ENCODE data around the gene WFDC1. TPM values are rescaled to one million over a fixed set of nuclear protein-coding genes. Genes with fewer than 3 reads are reported as not detected.

The WFDC1 gene
- total and polyA plus RNA-seq, 2 donors (not counting 1 experiment from before 2014, with no cell fraction given), result 32.1 to 34.0 TPM

- H3K4me1 ChIP-seq (ENCODE audit: control insufficient read depth, extremely low read depth, insufficient read depth, low read length), result no peaks in the 10 kb centered on the region
- no peak for DNase-seq (ENCODE audit: low read depth in 2 of 2)
- H3K4me2 ChIP-seq (ENCODE audit: extremely low read depth, insufficient read depth, low read length), result no peak overlapping the region
- H3K79me2 ChIP-seq (ENCODE audit: control insufficient read depth, insufficient read depth, low read length), result no peaks in the 10 kb centered on the region
- H3K27me3 ChIP-seq (ENCODE audit: control insufficient read depth, insufficient read depth, low read length), result peaks cover 2% of the 10 kb centered on the region
- no peaks in the 10 kb centered on the region for H4K20me1 ChIP-seq (ENCODE audit: control insufficient read depth, extremely low read depth, insufficient read depth, low read length)
- H2AFZ ChIP-seq (ENCODE audit: low read length), result no peak overlapping the region
- H3K27ac ChIP-seq (ENCODE audit: insufficient read depth, low read length), result no peak overlapping the region
- no peak for TF ChIP-seq EZH2 (IDR thresholded peaks at IDR 0.05; ENCODE audit: low read length, missing control alignments)
- TF ChIP-seq, protein P1, sequence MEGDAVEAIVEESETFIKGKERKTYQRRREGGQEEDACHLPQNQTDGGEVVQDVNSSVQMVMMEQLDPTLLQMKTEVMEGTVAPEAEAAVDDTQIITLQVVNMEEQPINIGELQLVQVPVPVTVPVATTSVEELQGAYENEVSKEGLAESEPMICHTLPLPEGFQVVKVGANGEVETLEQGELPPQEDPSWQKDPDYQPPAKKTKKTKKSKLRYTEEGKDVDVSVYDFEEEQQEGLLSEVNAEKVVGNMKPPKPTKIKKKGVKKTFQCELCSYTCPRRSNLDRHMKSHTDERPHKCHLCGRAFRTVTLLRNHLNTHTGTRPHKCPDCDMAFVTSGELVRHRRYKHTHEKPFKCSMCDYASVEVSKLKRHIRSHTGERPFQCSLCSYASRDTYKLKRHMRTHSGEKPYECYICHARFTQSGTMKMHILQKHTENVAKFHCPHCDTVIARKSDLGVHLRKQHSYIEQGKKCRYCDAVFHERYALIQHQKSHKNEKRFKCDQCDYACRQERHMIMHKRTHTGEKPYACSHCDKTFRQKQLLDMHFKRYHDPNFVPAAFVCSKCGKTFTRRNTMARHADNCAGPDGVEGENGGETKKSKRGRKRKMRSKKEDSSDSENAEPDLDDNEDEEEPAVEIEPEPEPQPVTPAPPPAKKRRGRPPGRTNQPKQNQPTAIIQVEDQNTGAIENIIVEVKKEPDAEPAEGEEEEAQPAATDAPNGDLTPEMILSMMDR (conservative IDR thresholded peaks at IDR 0.05 in 1 of 2, IDR thresholded peaks at IDR 0.05 in 1 of 2; ENCODE audit: low read depth in 1 of 2, low read length in 2 of 2), result no peak
- H3K36me3 ChIP-seq (ENCODE audit: control insufficient read depth, insufficient read depth, low read length), result no peaks in the 10 kb centered on the region
- H3K9me3 ChIP-seq (ENCODE audit: control insufficient read depth, insufficient read depth, low read depth, low read length), result no peaks in the 10 kb centered on the region
- H3K9ac ChIP-seq (ENCODE audit: insufficient read depth, low read length), result no peak overlapping the region
- H3K4me3 ChIP-seq (replicated peaks in 1 of 4; ENCODE audit: control extremely low read depth in 1 of 4, insufficient read depth in 1 of 4, low read depth in 3 of 4, low read length in 4 of 4), result no peak overlapping the region
Measured at GRCh38 chr16:84329843-84330684, 35.4 kb downstream of the WFDC1 start.

- no peaks in the 10 kb centered on the region for H3K79me2 ChIP-seq (ENCODE audit: control insufficient read depth, insufficient read depth, low read length)
- DNase-seq (ENCODE audit: low read depth in 2 of 2), result no peak
- TF ChIP-seq EZH2 (IDR thresholded peaks at IDR 0.05; ENCODE audit: low read length, missing control alignments), result no peak
- TF ChIP-seq, protein P1 (conservative IDR thresholded peaks at IDR 0.05 in 1 of 2, IDR thresholded peaks at IDR 0.05 in 1 of 2; ENCODE audit: low read depth in 1 of 2, low read length in 2 of 2), result no peak
Measured at GRCh38 chr16:84330685-84331050, 36.0 kb downstream of the WFDC1 start.

GRCh38 chr16:84331998-84332780, 37.5 kb downstream of the WFDC1 start:
- H2AFZ ChIP-seq (ENCODE audit: low read length), result no peak overlapping the region
- no peaks in the 10 kb centered on the region for H3K36me3 ChIP-seq (ENCODE audit: control insufficient read depth, insufficient read depth, low read length)
- no peak overlapping the region for H3K4me3 ChIP-seq (replicated peaks in 1 of 4; ENCODE audit: control extremely low read depth in 1 of 4, insufficient read depth in 1 of 4, low read depth in 3 of 4, low read length in 4 of 4)
- H3K4me2 ChIP-seq (ENCODE audit: extremely low read depth, insufficient read depth, low read length), result no peak overlapping the region
- peaks cover 2% of the 10 kb centered on the region for H3K27me3 ChIP-seq (ENCODE audit: control insufficient read depth, insufficient read depth, low read length)
- H3K79me2 ChIP-seq (ENCODE audit: control insufficient read depth, insufficient read depth, low read length), result no peaks in the 10 kb centered on the region
- DNase-seq (ENCODE audit: low read depth in 2 of 2), result peak in 1 of 2 donors; percentile 55
- H3K27ac ChIP-seq (ENCODE audit: insufficient read depth, low read length), result no peak overlapping the region
- H4K20me1 ChIP-seq (ENCODE audit: control insufficient read depth, extremely low read depth, insufficient read depth, low read length), result no peaks in the 10 kb centered on the region
- TF ChIP-seq, protein P1 (conservative IDR thresholded peaks at IDR 0.05 in 1 of 2, IDR thresholded peaks at IDR 0.05 in 1 of 2; ENCODE audit: low read depth in 1 of 2, low read length in 2 of 2), result no peak
- no peak for TF ChIP-seq EZH2 (IDR thresholded peaks at IDR 0.05; ENCODE audit: low read length, missing control alignments)
- H3K4me1 ChIP-seq (ENCODE audit: control insufficient read depth, extremely low read depth, insufficient read depth, low read length), result no peaks in the 10 kb centered on the region
- no peak overlapping the region for H3K9ac ChIP-seq (ENCODE audit: insufficient read depth, low read length)
- no peaks in the 10 kb centered on the region for H3K9me3 ChIP-seq (ENCODE audit: control insufficient read depth, insufficient read depth, low read depth, low read length)

More at GRCh38 chr16:84330685-84331050, 36.0 kb downstream of the WFDC1 start:
- Histone ChIP-seq H3K27me3 (ENCODE audit: control insufficient read depth, insufficient read depth, low read length) (peaks cover 2% of the 10 kb centered on the region), H3K9ac (ENCODE audit: insufficient read depth, low read length) (no peak overlapping the region), H3K27ac (ENCODE audit: insufficient read depth, low read length) (no peak overlapping the region), H4K20me1 (ENCODE audit: control insufficient read depth, extremely low read depth, insufficient read depth, low read length) (no peaks in the 10 kb centered on the region), H3K9me3 (ENCODE audit: control insufficient read depth, insufficient read depth, low read depth, low read length) (no peaks in the 10 kb centered on the region), H3K4me2 (ENCODE audit: extremely low read depth, insufficient read depth, low read length) (no peak overlapping the region), H3K4me3 (replicated peaks in 1 of 4; ENCODE audit: control extremely low read depth in 1 of 4, insufficient read depth in 1 of 4, low read depth in 3 of 4, low read length in 4 of 4) (no peak overlapping the region), H2AFZ (ENCODE audit: low read length) (no peak overlapping the region), H3K36me3 (ENCODE audit: control insufficient read depth, insufficient read depth, low read length) (no peaks in the 10 kb centered on the region), H3K4me1 (ENCODE audit: control insufficient read depth, extremely low read depth, insufficient read depth, low read length) (no peaks in the 10 kb centered on the region)
